HEK293 (cell line): ENCODE data around the gene RUNX1.

ENCODE experiments used
- HOXA7 ChIP-seq: sonication (generic); formaldehyde crosslinking; IDR thresholded peaks from 2 replicates; pipeline ENCODE4 v1.8.1; 2022; ENCODE audit warnings: missing genetic modification reagents, borderline replicate concordance
- IKZF3 ChIP-seq: fragments of 450-650 bp; IDR thresholded peaks from 2 replicates; pipeline ENCODE4 v1.5.0; 2018; ENCODE audit warnings: missing biosample characterization, mild to moderate bottlenecking, missing genetic modification characterization, moderate library complexity
- KLF8 ChIP-seq: fragments of 450-650 bp; formaldehyde crosslinking; IDR thresholded peaks from 2 replicates; pipeline ENCODE4 v1.5.1; 2016; ENCODE audit warnings: missing biosample characterization, missing genetic modification characterization
- PATZ1 ChIP-seq: fragments of 450-650 bp; formaldehyde crosslinking; IDR thresholded peaks from 2 replicates; pipeline ENCODE4 v1.5.1; 2016; ENCODE audit warnings: missing biosample characterization, missing genetic modification characterization
- SP3 ChIP-seq: fragments of 450-650 bp; formaldehyde crosslinking; IDR thresholded peaks from 2 replicates; pipeline ENCODE4 v1.5.1; 2016; ENCODE audit warnings: missing biosample characterization, missing genetic modification characterization
- TRIM28 ChIP-seq: IDR thresholded peaks from 2 replicates; pipeline ENCODE4 v1.6.1; 2011; ENCODE audit warnings: low read length, control low read depth, borderline replicate concordance
- WT1 ChIP-seq: fragments of 450-650 bp; formaldehyde crosslinking; IDR thresholded peaks from 2 replicates; pipeline ENCODE4 v1.5.1; 2016; ENCODE audit warnings: missing biosample characterization, missing genetic modification characterization
- ZBTB10 ChIP-seq: fragments of 450-650 bp; formaldehyde crosslinking; IDR thresholded peaks from 2 replicates; pipeline ENCODE4 v1.5.1; 2016; ENCODE audit warnings: missing biosample characterization, missing genetic modification characterization
- ZBTB48 ChIP-seq: fragments of 450-650 bp; formaldehyde crosslinking; IDR thresholded peaks from 2 replicates; pipeline ENCODE4 v1.5.1; 2016; ENCODE audit warnings: missing biosample characterization, missing genetic modification characterization
- ZBTB6 ChIP-seq: fragments of 450-650 bp; formaldehyde crosslinking; IDR thresholded peaks from 2 replicates; pipeline ENCODE4 v1.5.1; 2017; ENCODE audit warnings: missing biosample characterization, missing genetic modification characterization
- ZFP37 ChIP-seq: fragments of 450-650 bp; formaldehyde crosslinking; IDR thresholded peaks from 2 replicates; pipeline ENCODE4 v1.5.1; 2016; ENCODE audit warnings: missing biosample characterization, missing genetic modification characterization
- ZNF148 ChIP-seq: fragments of 450-650 bp; formaldehyde crosslinking; IDR thresholded peaks from 2 replicates; pipeline ENCODE4 v1.5.0; 2017; ENCODE audit warnings: missing biosample characterization, missing genetic modification characterization, borderline replicate concordance
- ZNF16 ChIP-seq: fragments of 450-650 bp; formaldehyde crosslinking; IDR thresholded peaks from 2 replicates; pipeline ENCODE4 v1.5.1; 2016; ENCODE audit warnings: low read depth, missing biosample characterization, missing genetic modification characterization
- ZNF23 ChIP-seq: fragments of 450-650 bp; formaldehyde crosslinking; IDR thresholded peaks from 2 replicates; pipeline ENCODE4 v1.5.1; 2016; ENCODE audit warnings: missing biosample characterization, missing genetic modification characterization, borderline replicate concordance
- ZNF266 ChIP-seq: fragments of 450-650 bp; formaldehyde crosslinking; IDR thresholded peaks from 2 replicates; pipeline ENCODE4 v1.5.1; 2016; ENCODE audit warnings: missing biosample characterization, missing genetic modification characterization, low read depth
- ZNF274 ChIP-seq, 2 experiments: fragments of 200-500 bp in 1 of 2; fragments of 450-650 bp in 1 of 2; sonication (Bioruptor generic) in 1 of 2; formaldehyde crosslinking in 1 of 2; IDR thresholded peaks; 2 replicates each; pipeline versions ENCODE4 v1.5.1 to v1.6.1; 2014 to 2016; ENCODE audit warnings: borderline replicate concordance in 1 of 2, inconsistent platforms in 1 of 2, low read length in 1 of 2, missing biosample characterization in 1 of 2, missing genetic modification characterization in 1 of 2
- ZNF302 ChIP-seq: fragments of 450-650 bp; formaldehyde crosslinking; IDR thresholded peaks from 2 replicates; pipeline ENCODE4 v1.5.1; 2016; ENCODE audit warnings: missing biosample characterization, missing genetic modification characterization, low read depth
- ZNF311 ChIP-seq: fragments of 450-650 bp; formaldehyde crosslinking; IDR thresholded peaks from 2 replicates; pipeline ENCODE4 v1.5.1; 2017; ENCODE audit warnings: missing biosample characterization, missing genetic modification characterization, borderline replicate concordance
- ZNF335 ChIP-seq: fragments of 450-650 bp; formaldehyde crosslinking; conservative IDR thresholded peaks from 2 replicates; pipeline ENCODE4 v1.5.1; 2016; ENCODE audit warnings: missing biosample characterization, missing genetic modification characterization
- ZNF391 ChIP-seq: fragments of 450-650 bp; formaldehyde crosslinking; IDR thresholded peaks from 2 replicates; pipeline ENCODE4 v1.5.1; 2016; ENCODE audit warnings: low read depth, missing biosample characterization, missing genetic modification characterization, borderline replicate concordance
- ZNF433 ChIP-seq: fragments of 450-650 bp; formaldehyde crosslinking; IDR thresholded peaks from 2 replicates; pipeline ENCODE4 v1.5.1; 2016; ENCODE audit warnings: missing biosample characterization, missing genetic modification characterization, low read depth
- ZNF510 ChIP-seq: fragments of 450-650 bp; formaldehyde crosslinking; IDR thresholded peaks from 2 replicates; pipeline ENCODE4 v1.5.1; 2018; ENCODE audit warnings: mild to moderate bottlenecking, missing genetic modification characterization, missing biosample characterization; ENCODE audit not compliant: insufficient replicate concordance
- ZNF513 ChIP-seq: fragments of 450-650 bp; IDR thresholded peaks from 2 replicates; pipeline ENCODE4 v1.5.1; 2018; ENCODE audit warnings: missing biosample characterization, missing genetic modification characterization
- ZNF561 ChIP-seq: fragments of 450-650 bp; IDR thresholded peaks from 2 replicates; pipeline ENCODE4 v1.5.1; 2018; ENCODE audit warnings: missing biosample characterization, missing genetic modification characterization, borderline replicate concordance
- ZNF660 ChIP-seq: fragments of 450-650 bp; IDR thresholded peaks from 2 replicates; pipeline ENCODE4 v1.5.1; 2018; ENCODE audit warnings: missing biosample characterization, mild to moderate bottlenecking, missing genetic modification characterization
- ZNF670 ChIP-seq: fragments of 450-650 bp; formaldehyde crosslinking; IDR thresholded peaks from 2 replicates; pipeline ENCODE4 v1.5.1; 2016; ENCODE audit warnings: missing biosample characterization, missing genetic modification characterization, low read depth
- ZNF747 ChIP-seq: fragments of 450-650 bp; formaldehyde crosslinking; IDR thresholded peaks from 2 replicates; pipeline ENCODE4 v1.5.1; 2016; ENCODE audit warnings: missing biosample characterization, missing genetic modification characterization
- ZSCAN4 ChIP-seq: fragments of 450-650 bp; formaldehyde crosslinking; IDR thresholded peaks from 2 replicates; pipeline ENCODE4 v1.5.1; 2017; ENCODE audit warnings: missing biosample characterization, missing genetic modification characterization

Gene RUNX1

GRCh38 chr21:34888569-34889319 lies 160.4 kb downstream of the RUNX1 start (continued):
- TF ChIP-seq ZNF513 (tag by site-specific recombination), result 0 out of 2 replicates have a peak, but pooled peaks have one; percentile 4
- no peak for TF ChIP-seq ZNF433 (tag by site-specific recombination)
- no peak for TF ChIP-seq ZNF16 (tag by site-specific recombination)
- no peak for TF ChIP-seq ZNF274 (IDR thresholded peaks at IDR 0.05; ENCODE audit: low read length)
- TF ChIP-seq ZNF274 (tag by site-specific recombination; IDR thresholded peaks at IDR 0.05; ENCODE audit: borderline replicate concordance), result no peak
- TF ChIP-seq ZNF302 (tag by site-specific recombination), result no peak
- TF ChIP-seq ZNF510 (tag by site-specific recombination), result no peak
- TF ChIP-seq WT1 (tag by site-specific recombination), result no peak
- TF ChIP-seq ZNF660, result peak; percentile 76
- no peak for TF ChIP-seq TRIM28
- TF ChIP-seq ZNF335 (tag by site-specific recombination), result no peak
- TF ChIP-seq IKZF3 (tag by site-specific recombination), result peak; percentile 93
- TF ChIP-seq ZBTB6 (tag by site-specific recombination), result peak; percentile 16; the same call in 1 of the 2 replicates
- no peak for TF ChIP-seq ZNF23 (tag by site-specific recombination)
- no peak for TF ChIP-seq ZNF266 (tag by site-specific recombination)
- TF ChIP-seq HOXA7, result no peak
- TF ChIP-seq ZNF391 (tag by site-specific recombination), result no peak
- peak; percentile 34; the same call in 1 of the 2 replicates for TF ChIP-seq KLF8 (tag by site-specific recombination)
- no peak; the same call in 1 of the 2 replicates for TF ChIP-seq SP3
- TF ChIP-seq ZNF670, result no peak
- no peak for TF ChIP-seq ZNF148 (tag by site-specific recombination)
- no peak for TF ChIP-seq ZFP37 (tag by site-specific recombination)
- TF ChIP-seq ZNF747 (tag by site-specific recombination), result no peak
- TF ChIP-seq ZSCAN4 (tag by site-specific recombination), result no peak
- no peak for TF ChIP-seq ZNF311
- TF ChIP-seq ZBTB48 (tag by site-specific recombination), result no peak; the same call in 1 of the 2 replicates
- TF ChIP-seq ZNF561, result peak; percentile 70
- TF ChIP-seq PATZ1 (tag by site-specific recombination), result no peak
- no peak for TF ChIP-seq ZBTB10 (tag by site-specific recombination)
